Amygdala (tissue), 56 donors: ENCODE results near the gene KXD1.
"Not testable (repeated sequence)": the region's sequence is repeated elsewhere in the genome, so short reads cannot be mapped to it uniquely, and the experiment has no call there.

ENCODE experiments used
- DNase-seq, 56 donors: peaks; one replicate each; lab custom pipeline; 2025; lab: John Stamatoyannopoulos, UW

Gene KXD1

DNA sequence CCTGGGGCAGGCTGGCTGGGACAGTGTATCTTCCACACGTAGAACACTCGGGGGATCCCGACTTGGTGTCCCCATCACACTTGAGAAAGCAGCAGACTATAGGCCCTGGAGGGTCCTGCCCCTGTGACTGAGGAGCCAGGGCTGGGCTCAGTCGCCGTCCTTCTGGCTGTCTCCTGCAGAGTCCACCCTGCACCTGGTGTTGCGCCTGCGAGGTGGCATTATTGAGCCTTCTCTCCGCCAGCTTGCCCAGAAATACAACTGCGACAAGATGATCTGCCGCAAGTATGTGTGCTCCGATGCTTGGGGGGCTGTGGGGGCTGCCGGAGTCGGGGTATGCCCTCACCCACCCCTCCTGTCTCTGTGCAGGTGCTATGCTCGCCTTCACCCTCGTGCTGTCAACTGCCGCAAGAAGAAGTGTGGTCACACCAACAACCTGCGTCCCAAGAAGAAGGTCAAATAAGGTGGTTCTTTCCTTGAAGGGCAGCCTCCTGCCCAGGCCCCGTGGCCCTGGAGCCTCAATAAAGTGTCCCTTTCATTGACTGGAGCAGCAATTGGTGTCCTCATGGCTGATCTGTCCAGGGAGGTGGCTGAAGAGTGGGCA lies 17.1 kb downstream of the KXD1 start:
- no peak for DNase-seq

DNA sequence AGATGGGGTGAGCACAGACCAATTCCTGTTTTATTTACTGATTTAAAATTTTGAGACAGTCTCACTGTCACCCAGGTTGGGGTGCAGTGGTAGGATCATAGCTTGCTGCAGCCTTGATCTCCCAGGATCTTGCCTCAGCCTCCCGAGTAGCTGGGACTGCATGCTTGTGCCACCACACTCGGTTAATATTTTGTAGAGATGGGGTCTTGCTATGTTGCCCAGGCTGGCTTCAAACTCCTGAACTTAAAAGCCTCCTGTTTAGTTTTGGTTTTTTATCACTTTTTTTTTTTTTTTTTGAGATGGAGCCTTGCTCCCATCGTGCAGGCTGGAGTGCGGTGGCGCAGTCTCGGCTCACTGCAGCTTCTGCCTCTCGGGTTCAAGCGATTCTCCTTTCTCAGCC lies 18.7 kb downstream of the KXD1 start:
- no peak for DNase-seq

DNA sequence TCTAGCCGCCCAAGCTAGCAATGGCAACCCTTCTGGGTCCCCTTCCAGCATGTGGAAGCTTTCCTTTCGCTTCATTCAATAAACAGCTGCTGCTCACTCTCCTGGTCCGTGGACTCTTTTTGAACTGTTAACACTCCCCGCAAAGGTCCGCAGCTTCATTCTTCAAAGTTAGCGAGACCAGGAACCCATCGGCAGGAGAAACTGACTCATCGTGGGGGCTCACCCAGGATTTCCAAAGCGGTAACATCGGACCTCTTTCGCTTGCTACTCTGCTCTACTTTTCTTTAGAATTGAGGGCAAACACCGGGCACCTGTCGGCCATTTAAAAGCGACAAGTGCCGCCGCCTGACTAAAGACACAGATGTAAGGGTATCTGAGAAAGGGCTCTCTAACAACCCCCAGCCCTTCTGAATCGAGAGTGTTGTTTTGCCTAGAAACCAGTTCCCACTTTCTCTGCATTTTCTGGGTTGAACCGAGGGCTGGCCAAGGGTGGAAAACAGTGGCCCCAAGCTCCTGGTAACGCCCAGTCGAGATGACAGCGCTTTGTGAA lies 19.8 kb downstream of the KXD1 start:
- DNase-seq: no peak

GRCh38 chr19:18580311-18580710 lies 22.6 kb downstream of the KXD1 start:
- DNase-seq: no peak

DNA sequence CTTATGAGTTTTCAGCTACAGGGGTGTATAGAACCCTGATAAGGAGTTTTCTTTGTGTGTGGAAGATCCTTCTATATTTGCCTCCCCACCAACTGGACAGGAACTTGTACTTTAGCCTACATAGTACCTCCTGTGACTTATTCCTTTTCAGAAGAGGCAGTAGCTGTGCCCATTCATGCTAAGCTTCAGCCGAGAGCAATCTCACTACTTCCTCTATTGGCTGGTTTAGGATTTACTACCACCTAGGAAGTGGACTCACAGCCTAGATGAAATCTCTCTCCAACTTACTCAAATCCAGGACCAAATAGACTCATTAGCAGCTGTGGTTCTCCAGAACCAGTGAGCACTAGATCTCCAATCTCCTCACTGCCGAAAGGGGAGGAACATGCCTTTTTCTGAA lies 28.6 kb downstream of the KXD1 start:
- DNase-seq: peak in 1 of 56 donors; percentile 10

DNA sequence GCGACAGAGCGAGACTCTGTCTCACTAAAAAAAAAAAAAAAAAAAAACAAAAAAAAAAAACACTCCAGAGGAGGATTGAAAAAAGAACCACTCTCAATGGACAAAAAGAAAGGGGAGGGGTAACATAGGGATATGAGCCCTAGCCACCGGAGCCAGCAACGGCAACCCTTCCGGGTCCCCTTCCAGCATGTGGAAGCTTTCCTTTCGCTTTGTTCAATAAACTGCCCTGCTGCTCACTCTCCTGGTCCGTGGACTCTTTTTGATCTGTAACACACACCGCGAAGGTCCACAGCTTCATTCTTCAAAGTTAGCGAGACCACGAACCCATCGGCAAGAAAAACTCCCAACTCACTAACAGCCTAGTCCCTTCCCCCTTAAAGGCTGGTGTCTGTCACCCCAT lies 29.9 kb downstream of the KXD1 start:
- DNase-seq: no peak

DNA sequence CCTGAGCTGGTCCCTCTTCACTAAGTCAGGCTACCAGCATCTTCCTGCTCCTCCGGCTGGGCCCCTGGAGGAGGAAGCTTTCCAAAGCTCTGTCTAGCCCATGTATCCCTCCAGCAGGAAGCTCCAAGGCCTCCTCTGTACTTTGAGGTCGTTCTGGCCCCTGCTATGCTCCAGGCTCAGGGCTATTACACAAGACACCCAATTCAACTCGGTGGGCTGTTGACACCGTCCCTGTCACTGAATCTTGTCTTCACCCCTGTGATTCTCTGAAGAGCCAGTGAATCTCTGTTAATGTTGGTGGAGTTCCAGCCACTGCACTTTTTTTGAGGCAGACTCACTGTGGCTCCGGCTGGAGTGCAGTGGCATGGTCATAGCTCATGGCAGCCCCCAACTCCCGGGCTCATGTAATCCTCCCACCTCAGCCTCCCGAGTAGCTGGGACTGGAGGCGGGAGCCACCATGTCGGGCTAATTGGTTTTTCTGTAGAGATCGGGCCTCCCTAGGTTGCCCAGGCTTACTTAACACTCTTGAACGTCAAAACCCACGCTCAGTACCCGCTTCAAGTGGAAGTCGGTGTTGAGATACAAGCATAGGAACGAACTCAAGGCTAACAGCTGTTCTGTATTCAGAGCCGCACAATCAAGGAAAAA lies 30.4 kb downstream of the KXD1 start:
- peak in 1 of 56 donors; percentile 9 for DNase-seq

DNA sequence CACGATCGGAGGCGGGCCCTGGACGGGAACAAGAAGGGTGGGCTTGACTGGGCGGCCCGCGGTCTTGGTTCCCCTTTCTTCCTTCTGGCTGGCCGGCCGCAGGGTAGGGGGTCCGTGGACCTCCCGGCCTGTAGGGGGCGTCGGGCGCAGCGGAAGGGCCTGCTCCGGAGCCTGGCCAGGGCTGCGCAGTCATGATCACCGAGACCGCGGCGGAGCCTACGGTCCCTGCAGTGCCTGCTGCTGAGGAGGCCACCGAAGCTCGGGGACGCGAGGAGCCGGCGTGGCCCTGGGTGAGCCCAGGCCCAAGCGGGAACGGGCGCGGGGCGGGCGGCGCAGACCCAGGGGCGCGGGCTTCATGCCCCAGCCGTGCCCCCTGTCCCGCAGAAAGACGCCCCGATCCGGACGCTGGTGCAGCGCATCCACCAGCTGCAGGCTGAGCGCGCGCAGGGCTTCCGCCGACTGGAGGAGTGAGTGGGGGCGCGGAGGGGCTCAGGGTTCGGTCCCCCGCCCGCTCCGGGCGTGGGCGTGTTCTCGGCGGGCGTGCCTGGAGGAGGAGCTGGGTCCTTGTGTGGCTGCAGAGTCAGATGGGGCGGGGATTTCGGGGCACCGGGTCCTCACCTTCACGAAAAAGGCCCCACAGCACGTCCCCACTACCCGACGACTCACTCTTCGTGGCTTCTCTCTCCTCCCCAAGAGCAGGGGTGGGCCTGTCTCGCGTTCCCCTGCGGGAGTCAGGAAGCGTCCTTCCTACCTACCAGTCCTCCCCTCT lies 31.1 kb downstream of the KXD1 start, which contains the start of gene REX1BD:
Gene REX1BD (plus strand): TSS at position 188 of the 769 bp plus-strand sequence. CDS start 4 bp downstream, at position 192.
- DNase-seq: peak in 53 of 56 donors; percentile 10 to 86 (median 70)

- DNase-seq: peak in 21 of 56 donors; percentile 3 to 69 (median 38)
These were observed 32.0 kb downstream of the KXD1 start for GRCh38 chr19:18589380-18590272.

DNA sequence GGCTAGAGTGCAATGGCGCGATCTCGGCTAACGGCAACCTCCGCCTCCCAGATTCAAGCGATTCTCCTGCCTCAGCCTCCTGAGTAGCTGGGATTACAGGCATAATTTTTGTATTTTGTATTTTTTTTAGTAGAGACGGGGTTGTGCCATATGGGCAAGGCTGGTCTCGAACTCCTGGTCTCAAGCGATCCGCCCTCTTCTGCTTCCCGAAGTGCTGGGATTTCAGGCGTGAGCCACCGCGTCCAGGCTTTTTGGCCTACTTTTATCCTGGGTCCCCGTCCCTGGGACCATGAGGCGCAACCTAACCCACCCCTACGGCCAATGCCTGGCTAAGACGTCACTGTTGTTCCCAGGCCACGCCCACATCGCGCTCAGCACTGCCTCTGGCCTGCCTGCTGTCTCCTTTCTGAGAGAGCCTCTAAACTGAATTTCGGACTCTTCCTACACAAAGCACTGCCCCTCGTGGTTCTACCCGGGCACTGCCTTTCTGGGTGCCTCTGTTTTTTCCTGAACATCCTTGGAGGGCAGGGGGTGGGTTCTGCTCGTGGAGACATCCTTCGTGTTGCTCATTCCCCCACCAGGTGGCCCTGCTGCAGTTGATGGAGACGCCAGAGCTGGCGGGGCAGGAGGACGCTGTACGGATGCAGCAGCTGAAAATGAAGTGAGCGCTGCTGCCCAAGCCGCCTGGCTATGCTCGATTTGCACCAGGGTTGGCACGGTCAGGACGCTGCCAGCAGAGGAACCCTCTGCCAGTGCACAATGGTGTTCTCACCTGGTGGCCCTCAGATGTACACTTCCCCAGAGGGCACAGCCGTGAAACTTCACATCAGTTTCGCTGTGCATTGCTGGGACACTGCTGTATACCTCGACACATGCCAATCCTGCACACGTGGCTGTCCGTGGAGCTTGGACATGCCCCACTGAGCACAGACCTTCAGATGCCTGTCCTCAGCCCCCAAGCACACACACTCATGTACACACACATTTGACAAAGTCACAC lies 32.9 kb downstream of the KXD1 start:
- peak in 54 of 56 donors; percentile 22 to 92 (median 70) for DNase-seq

- peak in 1 of 56 donors; percentile 18 for DNase-seq
These were observed 34.2 kb downstream of the KXD1 start for GRCh38 chr19:18591735-18592385.

DNA sequence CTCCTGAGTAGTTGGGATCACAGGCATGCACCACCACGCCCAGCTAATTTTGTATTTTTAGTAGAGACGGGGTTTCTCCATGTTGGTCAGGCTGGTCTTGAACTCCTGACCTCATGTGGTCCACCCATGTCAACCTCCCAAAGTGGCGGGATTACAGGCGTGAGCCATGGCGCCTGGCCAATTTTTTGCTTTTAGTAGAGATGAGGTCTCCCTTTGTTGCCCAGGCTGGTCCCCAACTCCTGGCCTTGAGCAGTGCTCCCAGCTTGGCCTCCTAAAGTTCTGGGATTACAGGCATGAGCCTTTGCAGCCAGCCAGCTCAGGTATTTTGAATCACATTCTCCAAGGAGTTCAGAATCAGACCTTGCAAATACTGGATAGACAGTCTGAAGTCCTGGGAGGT lies 35.1 kb downstream of the KXD1 start:
- not testable (repeated sequence) for DNase-seq

GRCh38 chr19:18593367-18594095 lies 35.9 kb downstream of the KXD1 start:
- peak in 1 of 56 donors; percentile 24 for DNase-seq

GRCh38 chr19:18594096-18594823 lies 36.6 kb downstream of the KXD1 start:
- peak in 38 of 56 donors; percentile 4 to 66 (median 26) for DNase-seq

DNA sequence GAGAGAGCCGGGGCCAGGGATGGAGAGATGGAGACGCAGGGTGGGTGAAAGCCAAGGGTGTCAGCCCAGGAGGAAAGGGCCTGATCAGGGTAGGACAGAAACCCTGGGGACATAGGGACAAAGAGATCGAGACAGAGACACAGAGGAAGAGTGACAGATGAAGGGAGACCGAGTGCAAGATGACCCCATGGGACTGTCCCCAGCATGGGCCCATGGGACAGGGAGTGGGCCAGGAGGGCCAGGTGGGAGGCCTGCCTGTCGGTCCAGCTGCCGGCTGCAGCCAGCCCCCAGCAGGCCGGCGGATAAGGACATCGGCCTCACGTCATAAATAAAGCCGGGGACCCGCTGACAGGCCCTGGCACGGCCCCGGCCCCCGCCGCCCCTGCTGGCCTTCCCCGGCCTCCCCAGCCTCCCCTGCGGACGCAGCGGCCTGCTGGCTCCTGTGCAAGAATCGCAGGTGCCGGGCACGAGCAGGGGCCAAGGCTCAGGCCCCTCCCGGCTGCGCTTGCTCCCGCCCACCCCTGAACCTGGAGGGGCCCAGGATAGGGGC lies 37.2 kb downstream of the KXD1 start:
- no peak for DNase-seq

DNA sequence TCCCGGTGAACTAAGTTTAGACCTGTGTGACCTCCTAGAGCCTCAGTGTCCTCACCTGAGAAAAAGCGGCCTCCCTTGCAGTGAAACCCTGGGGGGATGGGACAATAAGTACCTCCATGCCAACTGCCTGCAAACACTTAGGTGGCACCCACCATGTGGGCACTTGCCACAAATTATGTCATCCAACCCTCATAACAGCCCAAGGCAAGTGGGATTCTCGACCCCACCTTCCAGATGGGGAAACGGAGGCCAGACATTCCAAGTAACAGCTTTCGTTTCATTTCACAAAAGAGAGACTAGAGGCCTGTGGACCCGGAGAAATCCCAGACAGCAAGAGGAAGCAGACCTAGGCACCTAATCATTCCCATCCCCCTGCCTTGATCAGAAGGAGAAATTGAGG lies 37.8 kb downstream of the KXD1 start:
- no peak for DNase-seq

DNA sequence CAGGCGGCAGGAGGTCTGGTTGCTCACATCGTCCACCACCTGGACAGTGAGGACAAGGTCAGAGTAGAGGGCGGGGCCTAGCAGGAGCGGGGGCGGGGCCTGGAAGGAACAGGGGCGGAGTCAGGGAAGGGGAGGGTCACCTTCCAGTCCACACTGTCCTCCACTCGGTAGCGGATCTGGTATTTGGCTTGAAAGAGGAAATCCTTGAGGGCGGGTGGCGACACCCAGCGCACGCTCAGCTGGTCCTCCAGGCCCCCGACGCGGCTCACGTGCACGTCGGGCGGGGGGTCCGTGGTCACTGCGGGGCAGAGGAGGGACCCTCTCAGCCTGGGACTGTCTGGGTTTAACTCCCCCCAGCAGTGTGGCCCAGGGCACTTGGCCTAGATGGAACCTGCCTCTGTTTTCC lies 39.1 kb downstream of the KXD1 start:
- DNase-seq: peak in 2 of 56 donors; percentile 5 to 26
